Right atrium auricular region (tissue), 2 donors: ENCODE results near the gene PDILT. TPM values are rescaled to one million over a fixed set of nuclear protein-coding genes. Genes with fewer than 3 reads are reported as not detected.
"Not testable (repeated sequence)": the region's sequence is repeated elsewhere in the genome, so short reads cannot be mapped to it uniquely, and the experiment has no call there.

Experiments
- DNase-seq: peaks from one replicate; pipeline ENCODE4 v3.0.0-alpha.2; 2019; ENCODE audit warnings: low spot score
- H3K27ac ChIP-seq, 2 donors: fragments of 200-600 bp; sonication (generic); 1 replicate in 1 of 2; 2 replicates in 1 of 2; pipeline ENCODE4 v1.5.1; 2016 to 2019
- H3K27me3 ChIP-seq, 2 donors: fragments of 200-600 bp; sonication (generic); one replicate each; pipeline versions ENCODE4 v1.5.1 to v1.6.0; 2017 to 2019
- H3K36me3 ChIP-seq: fragments of 200-600 bp; sonication (generic); one replicate; pipeline ENCODE4 v1.5.1; 2016
- H3K4me1 ChIP-seq, 2 donors: fragments of 200-600 bp; sonication (generic); one replicate each; pipeline versions ENCODE4 v1.5.1 to v1.6.0; 2017 to 2019
- H3K4me3 ChIP-seq, 2 donors: fragments of 200-600 bp; sonication (generic); 1 replicate in 1 of 2; 2 replicates in 1 of 2; pipeline ENCODE4 v1.5.1; 2017 to 2019; ENCODE audit warnings: mild to moderate bottlenecking in 1 of 2, moderate library complexity in 1 of 2
- H3K9me3 ChIP-seq, 2 donors: fragments of 200-600 bp; sonication (generic); one replicate each; pipeline ENCODE4 v1.5.1; 2019
- total RNA-seq, 2 donors: library from RNA; depleted of rRNA; stranded (reverse); fragments of >200 nt; gene quantifications; one replicate each; pipeline ENCODE4 v1.1.0, GENCODE V29; 2016
- TF ChIP-seq, protein P1 (sequence below), 2 donors: fragments of 200-600 bp; sonication (generic); IDR thresholded peaks; one replicate each; pipeline ENCODE4 v1.5.1; 2019; ENCODE audit warnings: antibody characterized with exemption in 2 of 2

The PDILT gene
- total RNA-seq, 2 donors from 2014 or later = not detected

DNA sequence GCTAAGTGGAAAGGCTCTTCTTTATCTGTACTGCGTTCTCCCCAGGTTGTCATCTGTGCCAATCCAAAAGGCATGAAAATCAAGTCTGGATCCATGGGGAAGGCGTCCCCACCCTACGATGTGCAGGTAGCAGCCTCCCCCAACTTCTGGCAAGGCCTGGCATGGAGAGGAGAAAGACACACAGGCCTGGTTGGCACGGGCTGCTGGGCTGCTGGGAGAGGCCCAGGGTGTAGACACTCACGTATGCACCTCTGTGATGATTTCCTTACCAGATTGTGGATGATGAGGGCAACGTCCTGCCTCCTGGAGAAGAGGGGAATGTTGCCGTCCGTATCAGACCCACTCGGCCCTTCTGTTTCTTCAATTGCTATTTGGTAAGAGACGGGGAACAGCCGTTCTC, 26.4 kb upstream of the PDILT start:
- H3K27ac ChIP-seq = no peak overlapping the region
- H3K9me3 ChIP-seq = no peaks in the 10 kb centered on the region
- TF ChIP-seq, protein P1, sequence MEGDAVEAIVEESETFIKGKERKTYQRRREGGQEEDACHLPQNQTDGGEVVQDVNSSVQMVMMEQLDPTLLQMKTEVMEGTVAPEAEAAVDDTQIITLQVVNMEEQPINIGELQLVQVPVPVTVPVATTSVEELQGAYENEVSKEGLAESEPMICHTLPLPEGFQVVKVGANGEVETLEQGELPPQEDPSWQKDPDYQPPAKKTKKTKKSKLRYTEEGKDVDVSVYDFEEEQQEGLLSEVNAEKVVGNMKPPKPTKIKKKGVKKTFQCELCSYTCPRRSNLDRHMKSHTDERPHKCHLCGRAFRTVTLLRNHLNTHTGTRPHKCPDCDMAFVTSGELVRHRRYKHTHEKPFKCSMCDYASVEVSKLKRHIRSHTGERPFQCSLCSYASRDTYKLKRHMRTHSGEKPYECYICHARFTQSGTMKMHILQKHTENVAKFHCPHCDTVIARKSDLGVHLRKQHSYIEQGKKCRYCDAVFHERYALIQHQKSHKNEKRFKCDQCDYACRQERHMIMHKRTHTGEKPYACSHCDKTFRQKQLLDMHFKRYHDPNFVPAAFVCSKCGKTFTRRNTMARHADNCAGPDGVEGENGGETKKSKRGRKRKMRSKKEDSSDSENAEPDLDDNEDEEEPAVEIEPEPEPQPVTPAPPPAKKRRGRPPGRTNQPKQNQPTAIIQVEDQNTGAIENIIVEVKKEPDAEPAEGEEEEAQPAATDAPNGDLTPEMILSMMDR (IDR thresholded peaks at IDR 0.05) = no peak
- no peak overlapping the region for H3K4me3 ChIP-seq
- no peaks in the 10 kb centered on the region for H3K4me1 ChIP-seq
- no peaks in the 10 kb centered on the region for H3K27me3 ChIP-seq
- no peak for DNase-seq
- no peaks in the 10 kb centered on the region for H3K36me3 ChIP-seq

DNA sequence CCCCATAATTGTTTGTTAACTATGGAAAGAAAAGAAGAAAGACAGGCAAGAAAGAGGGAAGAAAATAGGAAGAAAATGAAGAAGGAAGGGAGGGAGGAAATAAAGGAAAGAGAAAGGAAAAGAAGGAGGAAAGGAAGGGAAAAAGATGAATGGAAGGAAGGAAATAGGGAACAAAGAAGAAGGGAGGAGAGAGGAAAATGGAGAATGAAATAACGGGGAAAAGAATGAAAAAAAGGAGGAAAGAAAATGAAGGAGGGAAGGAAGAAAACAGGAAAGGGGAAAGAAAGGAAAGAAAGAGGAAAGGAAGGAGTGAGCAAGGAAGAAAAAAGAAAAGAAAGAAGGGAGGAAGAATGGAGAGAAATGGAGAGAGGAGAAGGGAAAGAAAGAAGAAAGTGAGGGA, 25.9 kb upstream of the PDILT start:
- H3K27me3 ChIP-seq, H3K9me3 ChIP-seq, H3K4me3 ChIP-seq, H3K36me3 ChIP-seq, H3K27ac ChIP-seq, DNase-seq, H3K4me1 ChIP-seq: not testable (repeated sequence)

DNA sequence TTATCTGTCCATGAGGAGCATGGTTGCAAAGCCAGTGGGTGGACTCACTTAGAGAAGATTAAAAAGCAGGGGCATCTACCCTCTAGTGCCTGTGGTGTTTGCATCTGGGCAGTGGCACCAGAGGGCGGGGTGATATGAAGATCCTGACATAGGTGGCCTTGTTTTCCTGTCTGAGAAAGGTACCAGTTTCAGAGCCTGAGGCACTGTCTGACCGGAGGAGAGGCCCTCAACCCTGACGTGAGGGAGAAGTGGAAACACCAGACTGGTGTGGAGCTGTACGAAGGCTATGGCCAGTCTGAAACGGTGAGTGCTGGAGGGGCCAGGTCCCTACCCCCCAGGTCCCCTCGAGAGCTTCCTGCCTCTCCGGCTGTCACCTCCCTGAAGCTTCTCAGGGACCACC, 25.0 kb upstream of the PDILT start:
- H3K4me3 ChIP-seq, H3K27me3 ChIP-seq, DNase-seq, H3K27ac ChIP-seq, H3K9me3 ChIP-seq, H3K36me3 ChIP-seq, H3K4me1 ChIP-seq: not testable (repeated sequence)

DNA sequence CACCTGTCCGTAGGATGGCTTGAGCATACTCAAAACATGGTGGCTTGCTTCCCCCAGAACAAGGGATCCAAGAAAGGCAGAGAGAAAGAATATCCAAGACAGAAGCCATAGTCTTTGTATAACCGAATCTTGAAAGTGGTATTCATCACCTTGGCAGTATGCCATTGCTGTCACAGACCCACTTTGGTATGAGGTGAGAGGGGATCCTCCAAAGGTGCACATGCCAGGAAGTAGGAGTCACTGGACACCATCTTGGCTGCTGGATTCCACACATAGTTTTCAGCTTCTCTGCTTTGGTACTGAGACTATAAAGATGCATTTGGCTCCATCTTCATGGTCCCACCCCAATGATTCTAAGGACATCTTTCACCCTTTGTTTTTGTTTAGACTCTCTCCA, 22.9 kb upstream of the PDILT start:
- H3K9me3 ChIP-seq, H3K4me1 ChIP-seq, H3K36me3 ChIP-seq, H3K4me3 ChIP-seq, DNase-seq, H3K27ac ChIP-seq, H3K27me3 ChIP-seq: not testable (repeated sequence)

DNA sequence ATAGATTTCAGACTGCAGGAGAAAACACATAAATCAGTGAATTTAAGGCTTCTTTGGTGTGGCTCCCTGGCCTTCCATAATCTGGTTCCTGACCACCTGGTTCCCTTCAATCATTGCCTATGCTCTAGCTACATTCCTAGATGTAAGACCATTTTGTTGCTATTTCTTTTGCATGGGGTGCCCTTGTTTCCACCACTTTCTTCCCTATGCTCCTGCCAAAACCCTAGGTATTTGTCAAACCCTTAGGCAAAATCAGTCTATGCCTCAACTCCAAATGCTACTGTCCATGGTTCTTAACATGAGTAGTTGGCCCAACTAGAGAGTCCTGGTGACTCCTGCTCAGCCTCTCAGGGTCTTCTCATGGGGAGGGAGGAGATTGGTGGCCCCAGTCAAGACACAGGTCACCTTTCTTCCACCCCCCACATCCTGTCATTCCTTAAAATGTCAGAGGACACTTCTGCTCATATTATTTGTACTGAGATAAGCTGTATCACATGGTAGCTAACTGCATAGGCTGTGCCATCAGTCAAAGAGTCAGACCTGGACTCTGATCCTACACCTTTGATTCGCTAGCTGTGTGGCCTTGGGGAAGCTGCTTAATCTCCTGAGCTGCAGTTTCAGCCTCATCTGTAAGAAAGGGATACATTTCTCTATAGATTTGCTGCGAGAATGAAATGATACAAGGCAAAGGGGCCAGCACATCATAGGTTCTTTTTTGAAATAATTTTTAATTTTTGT, 19.8 kb upstream of the PDILT start:
- Histone ChIP-seq H3K36me3 (no peaks in the 10 kb centered on the region), H3K9me3 (no peaks in the 10 kb centered on the region), H3K27ac (no peak overlapping the region), H3K27me3 (no peaks in the 10 kb centered on the region), H3K4me3 (no peak overlapping the region), H3K4me1 (no peaks in the 10 kb centered on the region)
- no peak for DNase-seq
- TF ChIP-seq, protein P1 (IDR thresholded peaks at IDR 0.05) = no peak

DNA sequence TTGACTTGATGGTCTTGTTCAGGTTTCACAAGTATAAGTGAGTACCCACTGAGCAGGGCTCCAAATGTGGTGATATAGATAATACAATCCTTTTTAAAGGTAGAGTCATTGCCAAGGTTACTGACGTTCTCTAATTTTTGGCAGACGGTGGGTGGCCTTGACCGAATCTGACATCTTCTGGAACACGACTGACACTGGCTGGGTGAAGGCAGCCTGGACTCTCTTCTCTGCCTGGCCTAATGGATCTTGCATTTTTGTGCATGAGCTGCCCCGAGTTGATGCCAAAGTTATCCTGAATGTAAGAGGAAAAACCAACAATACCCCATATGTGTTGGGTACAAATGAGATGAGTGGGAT, 19.2 kb upstream of the PDILT start:
- H3K27me3 ChIP-seq = not testable (repeated sequence)

DNA sequence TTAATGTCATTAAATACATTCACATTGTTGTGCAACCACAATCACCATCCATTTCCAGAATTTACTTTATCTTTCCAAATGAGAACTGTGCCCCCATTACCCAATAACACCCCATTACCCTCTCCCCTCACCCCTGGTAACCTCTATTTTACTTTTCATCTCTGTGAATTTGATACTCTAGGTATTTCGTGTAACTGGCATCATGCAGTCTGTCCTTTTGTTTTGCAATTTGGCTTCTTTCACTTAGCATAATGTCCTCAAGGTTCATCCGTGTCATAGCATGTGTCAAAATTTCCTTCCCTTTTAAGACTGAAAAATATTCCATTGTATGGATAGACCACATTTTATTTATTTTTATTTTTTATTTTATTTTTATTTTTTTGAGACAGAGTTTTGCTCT, 17.2 kb upstream of the PDILT start:
- H3K36me3 ChIP-seq, H3K9me3 ChIP-seq, H3K27me3 ChIP-seq, H3K4me1 ChIP-seq, DNase-seq, H3K27ac ChIP-seq, H3K4me3 ChIP-seq: not testable (repeated sequence)

More for the DNA sequence above, 19.2 kb upstream of the PDILT start:
- not testable (repeated sequence) for H3K9me3 ChIP-seq, H3K27ac ChIP-seq, H3K4me1 ChIP-seq, H3K36me3 ChIP-seq, DNase-seq, H3K4me3 ChIP-seq

DNA sequence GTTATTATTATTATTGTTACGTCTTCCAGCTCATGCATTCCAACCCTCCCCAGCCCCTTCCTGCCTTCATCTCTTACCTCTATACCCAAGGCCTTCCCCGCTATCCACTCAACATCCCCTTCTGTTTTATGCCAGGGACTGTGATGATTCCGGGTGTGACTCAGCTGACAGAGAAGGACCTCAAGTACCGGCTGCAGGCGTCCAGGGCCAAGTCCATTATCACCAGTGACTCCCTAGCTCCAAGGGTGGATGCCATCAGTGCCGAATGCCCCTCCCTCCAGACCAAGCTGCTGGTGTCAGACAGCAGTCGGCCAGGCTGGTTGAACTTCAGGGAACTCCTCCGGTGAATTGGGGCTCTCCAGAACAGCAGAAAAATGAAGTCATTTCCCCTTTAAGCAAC, 14.6 kb upstream of the PDILT start:
- not testable (repeated sequence) for H3K9me3 ChIP-seq, H3K4me3 ChIP-seq, DNase-seq, H3K27me3 ChIP-seq, H3K27ac ChIP-seq, H3K36me3 ChIP-seq, H3K4me1 ChIP-seq

DNA sequence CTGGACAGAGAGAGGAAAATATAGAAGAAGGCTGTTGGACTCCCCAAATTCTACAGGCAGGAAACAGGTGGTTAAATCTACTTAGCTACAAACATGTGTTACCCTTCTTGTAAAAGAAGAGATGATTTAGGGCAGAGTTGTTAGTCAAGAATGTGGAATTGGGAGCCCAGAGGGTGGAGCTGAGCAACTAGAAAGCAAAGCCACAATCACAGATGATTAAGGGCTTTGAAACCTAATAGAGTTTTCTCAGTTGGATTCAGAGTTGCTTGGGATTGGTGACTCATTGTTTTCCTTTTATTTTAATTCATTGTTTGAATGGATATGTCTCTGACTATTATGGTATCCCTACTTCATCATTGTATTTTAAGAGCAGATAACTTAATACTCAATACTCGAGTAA, 11.0 kb upstream of the PDILT start:
- DNase-seq = no peak
- H3K4me3 ChIP-seq = no peak overlapping the region
- H3K4me1 ChIP-seq = no peaks in the 10 kb centered on the region
- H3K36me3 ChIP-seq = no peaks in the 10 kb centered on the region
- TF ChIP-seq, protein P1 (IDR thresholded peaks at IDR 0.05) = no peak
- no peaks in the 10 kb centered on the region for H3K9me3 ChIP-seq
- no peak overlapping the region for H3K27ac ChIP-seq
- H3K27me3 ChIP-seq = no peaks in the 10 kb centered on the region
